ENCODE results near the gene RRAGD. TPM values are rescaled to one million over a fixed set of nuclear protein-coding genes. Genes with fewer than 3 reads are reported as not detected.
A peak's percentile ranks its signal among the peaks of the same experiment; 100 is the strongest.

The RRAGD gene
- total RNA-seq, 4 donors from 2014 or later: 53.6 to 173 (median 106) TPM

DNA sequence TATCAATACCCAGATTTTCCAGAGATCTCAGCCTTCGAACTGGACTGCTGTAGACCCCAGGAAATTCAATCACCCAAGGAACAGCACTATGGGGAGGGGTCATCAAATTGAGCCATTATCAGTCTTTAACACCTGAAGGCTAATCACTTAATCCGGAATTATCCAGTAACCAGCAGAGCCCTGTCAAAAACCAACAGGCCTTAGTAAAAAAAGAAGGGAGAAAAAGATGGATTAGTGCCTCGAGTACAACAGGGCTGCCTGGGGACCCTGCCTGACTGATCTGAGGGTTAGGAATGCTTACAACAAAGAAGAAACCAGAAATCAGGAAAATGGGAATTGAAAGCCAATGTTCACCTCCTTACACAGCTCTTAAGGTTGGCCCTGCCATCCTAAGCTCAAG, 7.6 kb downstream of the RRAGD start:
- no peak for TF ChIP-seq POLR2A (IDR thresholded peaks at IDR 0.05)
- TF ChIP-seq, protein P1, sequence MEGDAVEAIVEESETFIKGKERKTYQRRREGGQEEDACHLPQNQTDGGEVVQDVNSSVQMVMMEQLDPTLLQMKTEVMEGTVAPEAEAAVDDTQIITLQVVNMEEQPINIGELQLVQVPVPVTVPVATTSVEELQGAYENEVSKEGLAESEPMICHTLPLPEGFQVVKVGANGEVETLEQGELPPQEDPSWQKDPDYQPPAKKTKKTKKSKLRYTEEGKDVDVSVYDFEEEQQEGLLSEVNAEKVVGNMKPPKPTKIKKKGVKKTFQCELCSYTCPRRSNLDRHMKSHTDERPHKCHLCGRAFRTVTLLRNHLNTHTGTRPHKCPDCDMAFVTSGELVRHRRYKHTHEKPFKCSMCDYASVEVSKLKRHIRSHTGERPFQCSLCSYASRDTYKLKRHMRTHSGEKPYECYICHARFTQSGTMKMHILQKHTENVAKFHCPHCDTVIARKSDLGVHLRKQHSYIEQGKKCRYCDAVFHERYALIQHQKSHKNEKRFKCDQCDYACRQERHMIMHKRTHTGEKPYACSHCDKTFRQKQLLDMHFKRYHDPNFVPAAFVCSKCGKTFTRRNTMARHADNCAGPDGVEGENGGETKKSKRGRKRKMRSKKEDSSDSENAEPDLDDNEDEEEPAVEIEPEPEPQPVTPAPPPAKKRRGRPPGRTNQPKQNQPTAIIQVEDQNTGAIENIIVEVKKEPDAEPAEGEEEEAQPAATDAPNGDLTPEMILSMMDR (IDR thresholded peaks at IDR 0.05 in 4 of 5, conservative IDR thresholded peaks at IDR 0.05 in 1 of 5): no peak
- in situ Hi-C loops (cut with MboI; ENCODE audit: low sequenced_read_pairs in 4 of 4) (no loop called here), intact Hi-C loops (cut with DNase I; ENCODE audit: low total_unique reads) (no loop called here)
- no peaks in the 10 kb centered on the region for H3K9me3 ChIP-seq
- DNase-seq (no peak), ATAC-seq (no peak)
- peak overlapping the region; percentile 24 to 69 (median 40) for H3K27ac ChIP-seq
- no peaks in the 10 kb centered on the region for H3K36me3 ChIP-seq
- H3K4me3 ChIP-seq: no peak overlapping the region
- H3K4me1 ChIP-seq: peaks cover 63 to 84% of the 10 kb centered on the region in 2 donors
- no peaks in the 10 kb centered on the region for H3K27me3 ChIP-seq

DNA sequence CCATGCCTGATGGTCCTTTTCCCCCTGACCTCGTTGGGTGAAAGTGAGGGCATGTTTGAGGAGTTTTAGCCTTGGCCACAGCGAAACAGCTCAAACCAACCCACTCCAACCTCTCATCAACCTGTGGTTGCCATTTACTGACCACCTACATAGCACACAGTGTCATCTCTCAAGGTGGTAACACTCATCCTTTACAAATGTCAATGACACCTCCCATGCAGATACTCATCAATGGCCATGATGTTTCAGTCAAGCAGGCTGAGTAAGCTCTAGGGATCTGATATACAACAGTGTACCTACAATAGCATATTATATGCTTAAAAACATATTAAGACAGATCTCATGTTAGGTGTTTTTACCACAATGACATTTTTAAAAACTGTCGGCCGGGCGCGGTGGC, 9.3 kb downstream of the RRAGD start:
- H3K27me3 ChIP-seq: no peaks in the 10 kb centered on the region
- intact Hi-C loops (cut with DNase I; ENCODE audit: low total_unique reads) (no loop called here), in situ Hi-C loops (cut with MboI; ENCODE audit: low sequenced_read_pairs in 4 of 4) (no loop called here)
- peak overlapping the region in 3 of 4 donors; percentile 62 to 69 (median 65) for H3K27ac ChIP-seq
- H3K4me1 ChIP-seq: peaks cover 48 to 75% of the 10 kb centered on the region in 2 donors
- H3K36me3 ChIP-seq: no peaks in the 10 kb centered on the region
- no peaks in the 10 kb centered on the region for H3K9me3 ChIP-seq
- no peak for TF ChIP-seq POLR2A (IDR thresholded peaks at IDR 0.05)
- TF ChIP-seq, protein P1 (IDR thresholded peaks at IDR 0.05 in 4 of 5, conservative IDR thresholded peaks at IDR 0.05 in 1 of 5): no peak
- ATAC-seq (no peak), DNase-seq (no peak)
- no peak overlapping the region for H3K4me3 ChIP-seq

DNA sequence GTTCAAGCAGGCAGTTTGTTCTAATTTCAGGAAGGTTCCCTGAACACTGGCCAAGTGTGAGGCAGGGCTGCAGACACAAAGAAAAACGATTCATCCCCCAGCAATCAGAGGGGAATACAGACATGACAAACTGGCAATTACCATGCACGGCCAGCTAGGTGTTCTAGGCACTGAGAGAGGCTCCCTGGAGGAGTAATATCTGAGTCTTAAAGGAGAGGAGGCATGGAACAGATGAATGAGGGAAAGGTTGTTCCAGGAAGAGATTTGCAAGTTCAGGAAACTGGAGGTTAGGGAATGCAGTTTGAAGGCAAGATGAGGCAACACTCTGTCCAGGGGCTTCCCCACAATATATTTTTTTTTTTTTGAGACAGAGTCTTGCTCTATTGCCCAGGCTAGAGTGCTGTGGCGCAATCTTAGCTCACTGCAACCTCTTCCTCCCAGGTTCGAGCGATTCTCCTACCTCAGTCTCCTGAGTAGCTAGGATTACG, 11.1 kb downstream of the RRAGD start:
- no peaks in the 10 kb centered on the region for H3K9me3 ChIP-seq
- no peaks in the 10 kb centered on the region for H3K36me3 ChIP-seq
- TF ChIP-seq, protein P1 (IDR thresholded peaks at IDR 0.05 in 4 of 5, conservative IDR thresholded peaks at IDR 0.05 in 1 of 5): no peak
- TF ChIP-seq POLR2A (IDR thresholded peaks at IDR 0.05): no peak
- H3K4me1 ChIP-seq: peaks cover 33 to 57% of the 10 kb centered on the region in 2 donors
- no peak overlapping the region for H3K4me3 ChIP-seq
- in situ Hi-C loops (cut with MboI; ENCODE audit: low sequenced_read_pairs in 4 of 4): no loop called here
- no peak for ATAC-seq
- intact Hi-C loops (cut with DNase I; ENCODE audit: low total_unique reads): no loop called here
- H3K27ac ChIP-seq: peak overlapping the region; percentile 41 to 69 (median 63)
- no peaks in the 10 kb centered on the region for H3K27me3 ChIP-seq
- DNase-seq: no peak

DNA sequence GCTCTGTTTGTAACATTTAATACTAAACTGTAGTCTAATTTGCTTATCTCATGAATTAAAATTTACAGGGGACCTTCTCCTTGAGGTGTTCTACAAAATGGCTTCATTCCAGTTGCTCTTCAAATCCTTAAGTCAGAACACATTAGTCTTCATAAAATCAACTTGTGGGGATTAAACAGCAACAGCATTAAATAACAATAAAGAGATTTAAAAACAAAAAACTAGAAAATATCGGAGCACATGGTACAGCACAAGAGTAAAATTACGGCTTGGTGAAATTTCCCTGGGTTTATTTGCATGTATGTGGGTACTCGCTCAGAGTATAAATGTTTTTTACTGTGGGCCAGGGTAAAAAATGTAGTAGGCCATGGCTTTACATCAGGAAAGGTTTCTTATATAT, 12.0 kb downstream of the RRAGD start:
- no peaks in the 10 kb centered on the region for H3K36me3 ChIP-seq
- no peaks in the 10 kb centered on the region for H3K27me3 ChIP-seq
- no peaks in the 10 kb centered on the region for H3K9me3 ChIP-seq
- peak overlapping the region; percentile 41 to 69 (median 52) for H3K27ac ChIP-seq
- in situ Hi-C loops (cut with MboI; ENCODE audit: low sequenced_read_pairs in 4 of 4) (no loop called here), intact Hi-C loops (cut with DNase I; ENCODE audit: low total_unique reads) (no loop called here)
- TF ChIP-seq, protein P1 (IDR thresholded peaks at IDR 0.05 in 4 of 5, conservative IDR thresholded peaks at IDR 0.05 in 1 of 5): no peak
- TF ChIP-seq POLR2A (IDR thresholded peaks at IDR 0.05): no peak
- H3K4me1 ChIP-seq: peaks cover 32 to 48% of the 10 kb centered on the region in 2 donors
- DNase-seq (no peak), ATAC-seq (no peak)
- H3K4me3 ChIP-seq: no peak overlapping the region
